ENCODE measurements around the gene OR2T27. TPM values are rescaled to one million over a fixed set of nuclear protein-coding genes. Genes with fewer than 3 reads are reported as not detected.

Gene OR2T27
- total RNA-seq, 3 donors from 2014 or later (not counting 1 experiment from before 2014, with no cell fraction given), result not detected

- Mint-ChIP-seq H3K9me3 (no peaks in the 10 kb centered on the region), H3K4me3 (no peak overlapping the region), H3K27me3 (ENCODE audit: low read depth in 2 of 2) (peaks cover 4 to 19% of the 10 kb centered on the region in 2 donors), H3K27ac (no peak overlapping the region), H3K4me1 (no peaks in the 10 kb centered on the region), H3K36me3 (no peaks in the 10 kb centered on the region)
- no peaks in the 10 kb centered on the region for H3K27me3 ChIP-seq (ENCODE audit: control insufficient read depth, insufficient read depth, low read length)
- H3K9me3 ChIP-seq (ENCODE audit: control insufficient read depth, insufficient read depth, low read length), result no peaks in the 10 kb centered on the region
- intact Hi-C loops (cut with micrococcal nuclease), result no loop called here
- no peak overlapping the region for H3K27ac ChIP-seq (ENCODE audit: low read length)
- WGBS (ENCODE audit: insufficient coverage), result 8% methylated on average over 3 of the region's 3 CpGs
- no peaks in the 10 kb centered on the region for H3K36me3 ChIP-seq (ENCODE audit: control insufficient read depth, insufficient read depth, low read length)
- peak in 1 of 2 donors; percentile 41 for DNase-seq
- ATAC-seq, result no peak
- TF ChIP-seq CTCF (IDR thresholded peaks at IDR 0.05), result no peak
- H3K4me3 ChIP-seq (ENCODE audit: low read length), result no peak overlapping the region
- H3K4me1 ChIP-seq (ENCODE audit: control insufficient read depth, insufficient read depth, low read length), result no peaks in the 10 kb centered on the region
Observed at GRCh38 chr1:248618878-248619277, 36.5 kb downstream of the OR2T27 start.

- Mint-ChIP-seq H3K27me3 (ENCODE audit: low read depth in 2 of 2) (peaks cover 4 to 20% of the 10 kb centered on the region in 2 donors), H3K27ac (no peak overlapping the region), H3K4me3 (no peak overlapping the region), H3K9me3 (no peaks in the 10 kb centered on the region), H3K4me1 (no peaks in the 10 kb centered on the region), H3K36me3 (no peaks in the 10 kb centered on the region)
- H3K9me3 ChIP-seq (ENCODE audit: control insufficient read depth, insufficient read depth, low read length), result no peaks in the 10 kb centered on the region
- TF ChIP-seq CTCF (IDR thresholded peaks at IDR 0.05), result no peak
- no peak for DNase-seq
- H3K27ac ChIP-seq (ENCODE audit: low read length), result no peak overlapping the region
- H3K4me3 ChIP-seq (ENCODE audit: low read length), result no peak overlapping the region
- H3K4me1 ChIP-seq (ENCODE audit: control insufficient read depth, insufficient read depth, low read length), result no peaks in the 10 kb centered on the region
- H3K27me3 ChIP-seq (ENCODE audit: control insufficient read depth, insufficient read depth, low read length), result no peaks in the 10 kb centered on the region
- no peak for ATAC-seq
- H3K36me3 ChIP-seq (ENCODE audit: control insufficient read depth, insufficient read depth, low read length), result no peaks in the 10 kb centered on the region
- WGBS (ENCODE audit: insufficient coverage), result 92% methylated on average over 7 of the region's 7 CpGs
- intact Hi-C loops (cut with micrococcal nuclease), result no loop called here
Observed at GRCh38 chr1:248618119-248618518, 37.2 kb downstream of the OR2T27 start.

GRCh38 chr1:248613742-248614141 lies 41.6 kb downstream of the OR2T27 start:
- Mint-ChIP-seq H3K27me3 (ENCODE audit: low read depth in 2 of 2) (peaks cover 2 to 20% of the 10 kb centered on the region in 2 donors), H3K36me3 (no peaks in the 10 kb centered on the region), H3K4me1 (no peaks in the 10 kb centered on the region), H3K27ac (no peak overlapping the region), H3K4me3 (no peak overlapping the region), H3K9me3 (no peaks in the 10 kb centered on the region)
- intact Hi-C loops (cut with micrococcal nuclease), result no loop called here
- DNase-seq (no peak), ATAC-seq (no peak)
- Histone ChIP-seq H3K4me1 (ENCODE audit: control insufficient read depth, insufficient read depth, low read length) (no peaks in the 10 kb centered on the region), H3K9me3 (ENCODE audit: control insufficient read depth, insufficient read depth, low read length) (no peaks in the 10 kb centered on the region), H3K27ac (ENCODE audit: low read length) (no peak overlapping the region), H3K4me3 (ENCODE audit: low read length) (no peak overlapping the region), H3K36me3 (ENCODE audit: control insufficient read depth, insufficient read depth, low read length) (no peaks in the 10 kb centered on the region), H3K27me3 (ENCODE audit: control insufficient read depth, insufficient read depth, low read length) (no peaks in the 10 kb centered on the region)
- WGBS (ENCODE audit: insufficient coverage), result 72% methylated on average over 1 of the region's 1 CpG
- no peak for TF ChIP-seq CTCF (IDR thresholded peaks at IDR 0.05)

- ATAC-seq (no peak), DNase-seq (peak in 1 of 2 donors; percentile 4)
- H3K36me3 ChIP-seq (ENCODE audit: control insufficient read depth, insufficient read depth, low read length), result no peaks in the 10 kb centered on the region
- Mint-ChIP-seq H3K36me3 (no peaks in the 10 kb centered on the region), H3K4me3 (no peak overlapping the region), H3K9me3 (no peaks in the 10 kb centered on the region), H3K27ac (no peak overlapping the region), H3K27me3 (ENCODE audit: low read depth in 2 of 2) (peaks cover 2 to 20% of the 10 kb centered on the region in 2 donors), H3K4me1 (no peaks in the 10 kb centered on the region)
- no peak overlapping the region for H3K27ac ChIP-seq (ENCODE audit: low read length)
- H3K9me3 ChIP-seq (ENCODE audit: control insufficient read depth, insufficient read depth, low read length), result no peaks in the 10 kb centered on the region
- H3K27me3 ChIP-seq (ENCODE audit: control insufficient read depth, insufficient read depth, low read length), result no peaks in the 10 kb centered on the region
- no peaks in the 10 kb centered on the region for H3K4me1 ChIP-seq (ENCODE audit: control insufficient read depth, insufficient read depth, low read length)
- no peak for TF ChIP-seq CTCF (IDR thresholded peaks at IDR 0.05)
- WGBS (ENCODE audit: insufficient coverage), result 95% methylated on average over 4 of the region's 4 CpGs
- intact Hi-C loops (cut with micrococcal nuclease), result no loop called here
- H3K4me3 ChIP-seq (ENCODE audit: low read length), result no peak overlapping the region
Observed at GRCh38 chr1:248611883-248612414, 43.4 kb downstream of the OR2T27 start.
